EH (cell line): Measurements from ENCODE around the gene TUT7.
"Not testable (repeated sequence)": the region's sequence is repeated elsewhere in the genome, so short reads cannot be mapped to it uniquely, and the experiment has no call there.

ENCODE experiments used
- DNase-seq: peaks from one replicate; pipeline ENCODE4 v3.0.0-alpha.2; 2015; ENCODE audit warnings: low read depth

Gene TUT7

DNA sequence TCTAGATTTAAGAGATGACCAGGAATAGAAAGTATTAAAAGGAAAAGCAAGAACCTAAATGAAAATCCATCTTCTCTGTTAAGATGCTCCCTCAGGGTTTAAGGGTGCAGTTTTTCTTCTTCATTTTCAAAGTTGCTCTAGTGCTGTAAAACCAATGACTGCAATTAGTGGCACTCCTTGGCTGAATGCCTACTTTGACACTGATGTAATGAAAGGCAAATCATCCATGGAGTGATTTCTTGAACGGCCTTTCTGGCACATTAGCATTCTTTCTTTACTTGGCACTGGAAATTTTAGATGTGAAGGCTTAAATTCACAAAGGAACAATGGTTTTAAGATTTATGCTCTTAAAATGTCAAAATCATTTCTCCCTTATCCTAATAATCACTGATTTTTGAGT, 52.5 kb downstream of the TUT7 start:
- no peak for DNase-seq

DNA sequence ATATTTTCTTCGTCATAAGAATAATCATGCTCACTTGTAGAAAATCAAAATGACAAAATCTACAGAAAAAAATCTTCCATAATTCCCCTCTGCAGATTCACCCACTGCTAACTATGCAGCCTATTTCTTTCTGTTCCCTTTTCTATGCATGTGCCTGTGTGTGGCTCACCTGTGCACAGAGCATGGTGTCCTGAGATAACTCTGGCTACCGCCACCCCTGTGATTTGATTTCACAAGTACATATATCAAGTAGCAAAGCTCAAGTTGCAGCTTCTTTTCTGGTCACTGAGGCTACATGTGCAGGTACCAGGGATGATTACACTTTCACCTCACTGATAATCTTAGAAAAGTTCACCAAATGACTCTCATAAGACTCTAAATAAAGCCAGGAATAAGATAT, 53.5 kb downstream of the TUT7 start:
- DNase-seq = no peak

DNA sequence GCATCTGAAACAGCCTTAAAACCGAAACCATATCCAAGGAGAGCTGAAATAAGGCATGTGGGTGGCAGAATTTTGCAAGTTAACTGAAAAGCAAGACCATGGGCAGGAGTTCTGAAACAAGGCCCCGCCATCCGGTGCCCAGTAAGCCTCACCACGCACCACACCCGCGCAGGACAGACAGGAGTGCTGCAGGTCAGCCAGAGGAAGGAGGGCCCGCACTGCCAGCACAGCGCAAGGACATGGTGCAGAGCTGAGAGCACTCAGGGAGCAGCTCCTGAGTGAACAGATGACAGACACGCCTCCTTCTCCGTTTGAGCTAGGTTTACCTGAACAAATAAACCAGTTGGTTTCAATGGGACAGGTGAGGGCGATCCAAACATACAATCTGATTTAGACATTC, 55.3 kb downstream of the TUT7 start:
- no peak for DNase-seq

DNA sequence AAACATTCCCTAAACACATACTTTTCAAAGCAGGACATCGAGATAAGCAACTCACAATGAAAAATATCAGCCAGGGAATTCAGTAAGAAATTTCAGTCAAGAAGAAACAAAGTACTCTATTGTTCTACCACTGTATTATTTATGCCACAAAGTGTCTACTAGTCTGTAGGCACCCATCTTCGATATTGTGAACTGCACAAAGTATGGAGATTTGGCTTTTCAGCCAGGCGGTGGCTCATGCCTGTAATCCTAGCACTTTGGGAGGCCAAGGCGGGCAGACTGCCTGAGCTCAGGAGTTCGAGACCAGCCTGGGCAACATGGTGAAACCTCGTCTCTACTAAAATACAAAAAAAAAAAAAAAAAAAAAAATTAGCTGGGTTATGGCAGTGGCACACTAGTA, 63.9 kb downstream of the TUT7 start:
- DNase-seq = not testable (repeated sequence)

DNA sequence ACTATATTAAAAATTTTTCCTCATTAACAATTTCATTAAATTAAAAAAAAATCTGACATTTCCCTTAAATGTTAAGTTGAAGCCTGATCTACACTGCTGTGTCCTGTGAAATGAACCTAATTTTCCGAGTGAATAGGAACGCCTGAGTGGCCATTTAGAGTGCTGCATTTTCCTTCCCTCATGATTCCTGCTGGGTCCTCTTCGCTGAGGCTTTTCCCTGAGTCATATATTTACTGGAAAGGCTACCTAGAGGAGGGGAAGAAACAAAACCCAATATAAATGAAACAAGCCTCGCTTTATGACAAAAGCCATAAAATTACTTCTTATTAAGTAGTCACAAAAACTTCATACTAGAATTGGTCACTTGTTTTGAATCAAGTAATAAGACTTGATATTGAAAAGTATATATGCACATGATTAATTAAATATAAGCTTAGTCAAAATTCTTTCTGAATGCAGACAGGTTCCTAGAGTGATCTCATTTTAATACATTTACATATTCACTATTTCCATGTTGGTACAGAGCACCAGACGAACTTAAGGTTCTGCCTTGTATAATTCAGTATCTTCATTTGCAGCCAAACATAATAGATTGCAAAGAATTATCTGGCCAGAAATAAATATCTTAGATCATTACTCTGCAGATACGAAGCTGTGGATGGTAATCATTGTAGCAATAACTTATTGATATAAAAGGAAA, 65.6 kb downstream of the TUT7 start:
- no peak for DNase-seq

DNA sequence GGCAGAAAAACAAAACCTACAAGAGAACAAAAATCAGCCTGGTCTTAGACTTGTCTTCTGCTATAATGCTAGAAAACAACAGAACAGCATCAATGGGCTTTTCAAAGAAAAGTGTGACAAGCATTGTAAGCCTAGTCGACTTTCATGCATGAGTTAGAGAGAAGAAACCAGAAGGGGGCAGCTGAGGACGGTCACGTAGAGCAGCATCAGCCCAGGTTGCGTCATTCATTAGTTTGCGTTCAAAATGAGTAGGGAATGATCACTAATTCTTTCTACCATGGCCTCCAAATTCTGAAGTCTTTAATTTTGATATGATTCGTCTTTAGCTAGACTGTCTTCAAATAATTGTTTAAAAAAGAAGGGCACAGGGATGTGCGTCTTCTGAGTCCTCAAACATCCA, 67.2 kb downstream of the TUT7 start:
- peak; percentile 48 for DNase-seq

DNA sequence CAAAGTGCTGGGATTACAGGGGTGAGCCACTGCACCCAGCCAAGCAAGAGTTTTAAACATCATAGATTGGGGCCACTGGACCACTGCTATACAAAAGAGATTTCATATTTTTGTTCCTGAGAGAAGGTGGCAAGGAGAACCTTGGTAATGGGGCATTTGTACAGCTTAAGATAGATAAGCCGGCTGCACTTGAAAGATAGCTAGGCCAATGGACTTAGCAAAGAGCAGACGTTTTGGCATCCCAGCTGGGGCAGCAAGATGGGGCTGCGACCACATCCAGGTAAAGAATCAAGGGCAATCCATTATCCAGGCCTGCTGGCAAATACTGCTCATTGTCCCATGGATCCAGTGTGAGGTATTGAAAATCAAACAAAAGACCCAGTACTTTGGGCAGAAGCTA, 67.9 kb downstream of the TUT7 start:
- no peak for DNase-seq

DNA sequence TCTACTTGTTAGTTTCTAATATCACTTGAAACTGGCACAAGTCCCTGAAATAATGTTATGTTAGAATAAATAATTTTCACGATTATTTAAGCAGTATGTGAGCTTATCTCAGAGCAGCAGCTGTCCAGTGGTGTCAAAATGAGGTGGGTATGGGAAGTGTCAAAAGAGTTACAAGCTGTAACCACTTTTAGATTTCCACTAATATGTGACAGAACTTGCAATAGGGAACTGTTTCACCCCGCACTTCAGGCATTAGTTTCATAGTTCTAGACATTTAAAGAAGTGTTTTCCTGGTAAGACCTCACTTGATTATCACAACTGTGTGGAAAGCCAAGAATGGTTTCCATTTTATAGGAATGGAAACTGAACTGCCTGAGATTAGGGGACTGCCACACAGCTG, 68.9 kb downstream of the TUT7 start:
- DNase-seq = no peak

DNA sequence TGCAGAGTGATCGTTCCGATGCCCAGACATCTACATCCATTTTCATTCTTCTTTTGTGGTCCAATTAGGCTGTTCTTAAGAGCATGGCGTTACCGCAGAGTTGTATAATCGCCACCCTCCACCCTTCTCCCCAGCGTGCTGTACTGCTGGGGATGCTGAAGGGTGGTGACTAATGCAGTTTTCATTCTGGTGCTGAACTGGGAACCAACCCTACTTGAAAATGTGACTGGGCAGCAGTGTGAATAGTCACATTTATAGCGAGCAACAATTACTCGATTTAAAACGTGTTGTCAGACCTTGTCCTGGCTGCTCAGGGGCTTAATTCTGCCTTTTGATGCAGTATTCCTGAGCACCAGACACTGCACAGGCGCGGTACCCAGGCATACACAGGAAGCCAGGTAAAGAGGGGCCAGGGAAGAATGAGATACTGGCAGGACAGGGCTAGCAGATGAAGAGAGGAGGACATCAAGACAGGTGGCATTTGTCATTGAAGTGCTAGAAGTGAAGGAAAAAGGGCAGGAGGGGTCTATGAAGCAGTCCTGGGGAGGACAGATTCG, 71.2 kb downstream of the TUT7 start:
- peak; percentile 94 for DNase-seq

DNA sequence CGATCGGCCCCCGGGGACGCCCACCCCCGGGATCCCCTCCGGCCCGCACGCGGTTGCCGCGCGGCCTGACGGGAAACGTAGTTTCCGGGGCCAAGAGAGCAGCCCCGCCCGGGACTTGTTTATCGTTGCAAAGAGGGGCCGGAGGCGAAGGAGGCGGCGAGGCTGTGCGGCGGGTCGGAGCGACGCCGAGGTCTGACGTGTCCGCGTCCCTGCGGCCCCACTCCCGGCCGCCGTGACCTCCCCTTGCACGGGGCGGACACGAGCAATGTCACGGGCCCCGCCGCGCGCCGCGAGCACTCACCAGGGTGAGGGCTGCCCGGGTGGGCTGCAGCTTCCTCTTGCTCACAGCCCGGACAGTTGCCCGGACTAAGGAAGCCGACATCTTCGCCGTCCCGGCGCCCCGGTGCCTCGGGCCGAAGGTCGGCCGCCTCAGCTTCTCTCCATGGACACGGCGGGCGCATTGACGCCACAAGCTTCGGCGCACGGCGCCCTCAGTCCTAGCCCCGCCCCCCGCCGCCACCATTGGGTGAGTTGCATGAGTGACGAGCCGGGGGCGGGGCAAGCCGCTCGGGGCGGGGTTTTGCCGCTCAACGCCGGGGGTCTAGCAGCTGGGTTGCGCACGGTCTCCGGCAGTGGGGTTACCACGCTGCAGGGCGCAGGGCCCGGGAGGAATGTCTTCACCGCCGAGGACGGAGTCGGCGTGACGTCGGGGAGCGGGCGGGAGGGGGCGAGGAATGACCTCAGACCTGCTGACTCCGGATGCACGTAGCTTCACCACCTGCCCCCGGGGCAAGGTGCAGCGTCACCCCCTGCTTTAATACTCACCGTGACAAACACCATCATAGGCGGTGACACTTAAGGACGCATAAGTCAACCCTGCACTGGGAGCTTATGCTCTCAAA, 71.9 kb downstream of the TUT7 start, which contains the start of gene ISCA1:
ISCA1 (minus strand) TSS at position 462 of the 902 bp plus-strand sequence; CDS start at position 382, 80 bp downstream.
- DNase-seq = peak; percentile 92

DNA sequence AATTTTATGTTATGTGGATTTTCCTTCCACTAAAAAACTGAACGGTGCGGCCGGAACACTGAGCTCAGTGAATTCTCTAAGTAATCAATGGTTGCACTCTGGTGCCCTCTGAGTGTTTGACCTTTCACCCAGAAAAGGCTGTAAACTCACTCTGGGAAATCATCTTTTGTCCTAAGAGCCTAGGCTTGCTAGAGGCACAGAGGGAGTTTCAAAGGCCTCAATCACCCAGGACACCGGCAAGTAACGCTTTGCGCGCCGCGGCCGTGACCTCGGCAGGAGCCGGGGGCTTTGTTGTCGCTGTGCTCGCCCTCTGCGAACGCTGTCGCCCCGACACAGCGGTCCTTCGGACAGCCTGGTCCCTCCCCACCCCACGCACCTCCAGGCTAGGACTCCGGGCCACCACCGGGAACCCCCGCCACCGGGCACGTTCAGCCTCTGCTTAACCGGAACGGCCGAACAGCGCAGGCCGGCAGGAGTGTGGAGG, 72.6 kb downstream of the TUT7 start:
- DNase-seq = no peak

DNA sequence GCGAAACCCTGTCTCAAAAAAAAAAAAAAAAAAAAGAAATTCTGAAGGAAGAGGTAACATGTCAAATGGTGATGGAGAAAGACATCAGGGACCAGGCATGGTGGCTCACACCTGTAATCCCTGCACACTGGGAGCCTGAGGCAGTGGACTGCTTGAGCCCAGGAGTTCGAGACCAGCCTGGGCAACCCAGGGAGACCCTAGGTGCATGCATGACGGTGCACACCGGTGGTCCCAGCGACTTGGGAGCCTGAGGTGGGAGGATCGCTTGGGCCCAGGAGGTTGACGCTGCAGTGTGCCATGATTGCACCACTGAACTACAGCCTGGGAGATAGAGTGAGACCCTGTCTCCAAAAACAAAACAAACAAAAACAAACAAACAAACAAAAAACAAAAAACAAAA, 73.6 kb downstream of the TUT7 start:
- DNase-seq = no peak

DNA sequence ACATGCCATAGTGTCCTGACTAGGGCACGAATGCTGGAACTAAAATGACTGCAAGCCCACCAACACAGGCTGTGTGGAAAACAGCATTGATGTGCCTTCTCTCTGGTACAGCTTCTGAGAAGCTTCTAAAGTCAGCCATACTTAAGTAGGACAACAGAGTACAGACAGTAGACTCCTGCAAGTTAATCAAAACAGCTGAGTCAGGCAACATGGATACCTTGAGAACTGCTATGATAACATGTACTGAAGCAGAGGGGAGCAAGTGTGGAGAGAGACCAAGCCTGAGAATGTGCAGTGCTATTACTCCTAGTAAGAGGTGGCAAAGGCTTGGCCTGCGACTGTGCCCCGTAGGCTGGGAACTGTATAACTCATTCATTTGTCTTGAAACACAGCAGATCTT, 74.4 kb downstream of the TUT7 start:
- no peak for DNase-seq

DNA sequence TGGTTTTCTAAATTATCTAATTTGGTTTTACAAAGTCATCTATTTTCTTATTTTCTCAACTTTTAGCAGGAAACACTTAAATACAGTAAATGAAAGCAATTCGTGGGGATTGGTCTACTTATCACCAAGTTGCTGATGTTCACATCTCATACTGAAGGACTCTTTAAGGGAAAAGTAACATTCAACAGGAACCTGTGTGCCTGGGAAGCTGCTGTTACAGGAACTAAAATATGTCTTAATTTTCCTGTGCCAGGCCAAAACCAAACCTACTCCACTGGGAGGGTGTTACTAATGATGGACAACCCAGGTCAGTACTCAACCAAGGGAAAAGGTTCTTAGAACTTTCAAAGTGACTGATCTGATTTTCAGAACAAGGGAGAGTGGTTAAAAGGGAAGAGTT, 77.1 kb downstream of the TUT7 start:
- DNase-seq = no peak

DNA sequence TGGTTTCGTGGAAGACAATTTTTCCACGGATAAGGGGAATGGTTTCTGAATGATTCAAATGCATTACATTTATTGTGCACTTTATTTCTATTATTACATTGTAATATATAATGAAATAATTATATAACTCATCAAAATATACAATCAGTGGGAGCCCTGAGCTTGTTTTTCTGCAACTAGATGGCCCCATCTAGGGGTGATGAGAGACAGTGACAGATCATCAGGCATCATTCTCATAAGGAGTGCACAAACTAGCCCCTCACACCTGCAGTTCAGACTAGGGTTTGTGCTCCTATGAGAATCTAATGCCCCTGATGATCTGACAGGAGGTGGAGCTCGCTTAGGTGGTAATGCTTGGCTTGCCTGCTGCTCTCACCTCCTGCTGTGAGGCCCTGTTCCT, 78.2 kb downstream of the TUT7 start:
- peak; percentile 21 for DNase-seq

DNA sequence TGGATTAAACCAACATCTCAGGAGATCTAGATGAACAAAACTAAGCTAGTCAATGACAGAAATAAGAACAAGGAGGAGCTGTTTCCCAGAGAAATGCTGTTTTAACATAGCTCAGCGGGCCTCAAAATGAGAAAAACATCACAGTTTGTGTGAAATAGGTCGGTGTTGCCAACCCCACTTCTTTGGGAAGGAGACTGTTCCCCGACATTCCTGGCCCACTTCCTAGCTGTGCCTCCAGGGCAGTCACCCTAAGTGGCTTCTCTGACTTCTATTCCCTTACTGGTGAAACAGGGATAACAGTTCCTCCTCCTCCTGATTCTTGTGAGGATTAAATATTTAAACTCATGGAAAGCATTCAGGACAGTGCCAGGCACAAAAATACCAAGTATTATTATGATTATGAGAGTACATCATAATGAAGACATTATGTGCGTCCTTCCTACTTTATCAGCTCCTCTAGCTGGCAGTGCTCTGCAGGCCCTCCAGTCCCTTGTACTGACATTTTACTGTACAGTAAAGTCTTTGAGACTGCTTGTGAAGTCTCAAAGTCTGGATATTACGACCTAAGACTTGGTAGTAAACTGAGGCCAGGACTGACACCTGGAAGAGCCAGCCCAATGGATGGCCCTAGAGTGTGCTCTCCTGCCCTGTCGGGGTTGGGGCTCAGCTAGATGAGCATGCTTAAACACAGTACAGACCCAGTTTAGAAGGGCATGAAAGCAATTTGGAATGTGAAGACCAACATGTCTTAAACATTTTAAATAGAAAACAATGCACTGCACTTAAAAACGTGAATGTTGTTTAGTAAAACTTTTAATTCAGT, 79.2 kb downstream of the TUT7 start:
- no peak for DNase-seq

DNA sequence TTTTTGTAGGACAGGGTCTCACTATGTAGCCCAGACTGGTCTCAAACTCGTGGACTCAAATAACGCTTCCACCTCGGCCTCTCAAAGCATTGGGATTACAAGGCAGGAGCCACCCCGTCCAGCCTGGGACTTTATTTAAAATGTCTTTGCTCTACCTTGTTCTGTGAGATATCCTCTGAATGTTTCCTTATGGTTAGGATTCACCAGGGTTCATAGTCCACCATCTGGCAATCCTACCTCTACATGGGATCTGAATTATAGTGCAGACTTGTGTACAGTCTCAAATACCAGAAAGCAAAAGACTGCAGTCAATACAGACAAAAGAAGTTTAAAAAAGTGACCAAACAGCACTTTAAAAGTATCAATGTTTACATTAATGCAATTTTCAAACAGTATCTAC, 82.0 kb downstream of the TUT7 start:
- DNase-seq = no peak

DNA sequence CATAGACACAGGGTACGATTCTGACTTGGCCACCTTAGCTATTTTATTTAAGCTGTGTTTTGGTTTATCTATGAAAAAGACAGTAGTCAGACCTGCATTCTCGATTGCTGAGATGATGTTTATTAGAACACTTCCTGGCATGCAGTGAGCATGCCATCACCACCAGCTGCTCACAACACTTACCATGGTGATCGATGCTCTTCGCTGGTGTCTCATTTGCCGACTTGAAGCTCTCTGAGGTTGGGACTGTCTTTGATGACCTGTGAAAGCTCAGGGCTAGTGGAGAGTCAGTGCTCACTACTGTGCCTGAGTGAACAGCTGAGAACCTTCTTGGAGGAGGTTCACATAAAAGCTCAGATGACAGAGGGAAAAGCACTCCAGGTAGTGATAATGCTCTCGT, 90.3 kb downstream of the TUT7 start:
- no peak for DNase-seq

DNA sequence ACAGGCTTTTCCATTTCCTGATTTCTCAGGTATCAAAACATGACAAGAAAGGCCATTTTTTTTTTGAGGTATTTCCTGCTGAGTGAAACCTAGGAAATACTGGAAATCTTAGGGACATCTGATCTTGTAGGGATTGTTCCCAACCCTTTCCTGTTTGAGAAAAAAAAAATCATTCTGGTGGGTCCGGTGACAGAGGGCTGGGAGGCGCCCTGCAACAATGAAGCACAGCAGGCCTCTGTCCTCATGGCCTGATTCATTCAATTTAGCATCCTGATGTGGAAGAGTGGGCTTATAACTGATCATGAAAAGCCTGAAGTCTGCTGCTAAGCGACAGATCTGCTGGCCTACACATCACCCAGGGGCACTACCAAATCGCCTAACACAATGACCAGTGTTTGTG, 91.7 kb downstream of the TUT7 start:
- DNase-seq = no peak

DNA sequence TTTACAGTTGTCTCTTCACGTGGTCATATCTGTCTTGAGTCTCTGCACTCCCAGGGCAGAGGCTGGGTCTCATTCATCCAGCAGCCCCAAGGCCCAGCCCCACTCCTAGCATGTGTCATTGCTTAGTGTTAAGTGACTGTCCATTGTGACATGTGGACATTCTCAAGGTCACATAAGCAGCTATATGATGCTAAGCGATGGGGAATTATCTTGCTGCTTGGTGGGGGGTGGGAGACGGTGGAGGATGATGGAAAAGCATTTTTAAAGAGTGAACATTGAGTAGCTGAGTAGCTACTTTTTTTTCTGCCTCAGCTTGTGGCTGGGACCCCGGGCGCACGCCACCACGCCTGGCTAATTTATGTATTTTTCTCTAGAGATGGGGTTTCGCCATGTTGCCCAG, 94.7 kb downstream of the TUT7 start, which contains the start of gene C9orf153:
C9orf153 (minus strand) TSS at position 101 of the 400 bp plus-strand sequence. CDS start 30,054 bp downstream, outside the sequence.
- no peak for DNase-seq

DNA sequence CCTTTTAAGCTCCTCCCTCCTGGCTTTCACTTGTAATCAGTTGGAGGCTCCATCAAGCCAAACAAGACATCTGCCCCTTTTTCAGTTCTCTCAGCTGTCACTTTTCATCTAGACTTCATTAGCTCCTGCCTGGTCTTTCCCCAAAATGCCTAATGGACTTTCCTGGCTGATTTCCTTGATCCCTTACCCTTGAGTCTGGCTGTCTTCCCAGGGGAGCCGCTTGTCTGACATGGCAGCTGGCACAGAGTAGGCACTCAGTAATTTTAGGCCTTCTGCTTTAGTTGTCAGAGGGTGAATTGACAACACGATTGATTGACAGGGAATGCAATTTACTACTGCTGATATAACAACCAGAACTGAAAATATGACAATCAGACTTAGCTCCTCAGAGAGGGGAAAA, 96.8 kb downstream of the TUT7 start:
- no peak for DNase-seq

DNA sequence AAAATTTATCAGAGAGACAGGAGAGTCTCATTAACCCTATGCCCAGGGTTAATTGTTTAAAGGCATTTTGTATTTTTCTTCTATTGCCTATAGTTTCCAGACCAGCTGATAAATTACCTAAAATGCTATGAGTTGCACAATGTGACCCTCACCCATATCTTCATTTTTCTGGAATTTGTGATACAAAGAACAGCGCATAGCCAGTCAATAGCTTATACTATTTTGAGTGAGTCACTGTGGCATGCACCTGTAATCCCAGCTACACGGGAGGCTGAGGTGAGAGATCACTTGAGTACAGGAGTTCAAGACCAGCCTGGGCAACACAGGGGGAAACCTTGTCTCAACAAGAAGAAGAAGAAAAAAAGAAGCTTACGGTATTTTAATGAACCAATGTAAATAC, 97.6 kb downstream of the TUT7 start:
- DNase-seq = no peak
